ENCODE data around the gene SYT10. TPM values are rescaled to one million over a fixed set of nuclear protein-coding genes. Genes with fewer than 3 reads are reported as not detected.

Gene SYT10
- total RNA-seq (ENCODE audit: unreplicated experiment), result not detected
- long read RNA-seq, result 0 reads

- TF ChIP-seq, protein P1, sequence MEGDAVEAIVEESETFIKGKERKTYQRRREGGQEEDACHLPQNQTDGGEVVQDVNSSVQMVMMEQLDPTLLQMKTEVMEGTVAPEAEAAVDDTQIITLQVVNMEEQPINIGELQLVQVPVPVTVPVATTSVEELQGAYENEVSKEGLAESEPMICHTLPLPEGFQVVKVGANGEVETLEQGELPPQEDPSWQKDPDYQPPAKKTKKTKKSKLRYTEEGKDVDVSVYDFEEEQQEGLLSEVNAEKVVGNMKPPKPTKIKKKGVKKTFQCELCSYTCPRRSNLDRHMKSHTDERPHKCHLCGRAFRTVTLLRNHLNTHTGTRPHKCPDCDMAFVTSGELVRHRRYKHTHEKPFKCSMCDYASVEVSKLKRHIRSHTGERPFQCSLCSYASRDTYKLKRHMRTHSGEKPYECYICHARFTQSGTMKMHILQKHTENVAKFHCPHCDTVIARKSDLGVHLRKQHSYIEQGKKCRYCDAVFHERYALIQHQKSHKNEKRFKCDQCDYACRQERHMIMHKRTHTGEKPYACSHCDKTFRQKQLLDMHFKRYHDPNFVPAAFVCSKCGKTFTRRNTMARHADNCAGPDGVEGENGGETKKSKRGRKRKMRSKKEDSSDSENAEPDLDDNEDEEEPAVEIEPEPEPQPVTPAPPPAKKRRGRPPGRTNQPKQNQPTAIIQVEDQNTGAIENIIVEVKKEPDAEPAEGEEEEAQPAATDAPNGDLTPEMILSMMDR (IDR thresholded peaks at IDR 0.05; ENCODE audit: partially characterized antibody, unreplicated experiment), result no peak
- peaks cover 14% of the 10 kb centered on the region for H3K27me3 Mint-ChIP-seq (ENCODE audit: unreplicated experiment)
These were observed at the start of gene SYT10 for GRCh38 chr12:33439587-33440011. Gene SYT10, minus strand, starts transcription at chr12:33439819. Its CDS starts 297 bp downstream, at chr12:33439522.

DNA sequence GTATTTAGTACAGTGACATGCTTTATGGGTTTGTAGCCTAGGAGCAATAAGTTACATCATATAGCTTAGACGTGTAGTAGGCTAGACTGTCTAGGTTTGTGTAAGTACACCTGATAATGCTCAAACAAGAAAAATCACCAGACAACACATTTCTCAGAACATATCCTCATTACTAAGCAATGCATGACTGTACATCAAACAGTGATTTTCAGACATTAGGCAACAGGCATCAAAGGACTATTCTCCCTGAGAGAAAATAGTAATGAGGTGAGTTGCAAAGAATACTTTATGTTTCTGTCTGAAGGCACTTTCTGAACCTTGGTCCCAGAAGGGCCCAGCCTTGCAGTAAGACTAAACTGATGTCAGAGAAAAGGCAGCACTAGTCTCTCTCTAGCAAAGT is 48.4 kb upstream of the SYT10 start:
- H3K27me3 Mint-ChIP-seq (ENCODE audit: unreplicated experiment), result peaks cover 3% of the 10 kb centered on the region
- no peak overlapping the region for H3K27ac Mint-ChIP-seq (ENCODE audit: unreplicated experiment)
- TF ChIP-seq, protein P1 (IDR thresholded peaks at IDR 0.05; ENCODE audit: partially characterized antibody, unreplicated experiment), result no peak

More at GRCh38 chr12:33439587-33440011, at the start of gene SYT10:
- no peaks in the 10 kb centered on the region for H3K4me1 Mint-ChIP-seq (ENCODE audit: low read depth, unreplicated experiment)
- H3K36me3 Mint-ChIP-seq (ENCODE audit: unreplicated experiment), result no peaks in the 10 kb centered on the region
- peak; percentile 63 for DNase-seq
- peaks cover 7% of the 10 kb centered on the region for H3K9me3 Mint-ChIP-seq (ENCODE audit: unreplicated experiment)
- no peak within 1 kb of the TSS for H3K27ac Mint-ChIP-seq (ENCODE audit: unreplicated experiment)
- peak within 1 kb of the TSS; percentile 95 for H3K4me3 Mint-ChIP-seq (ENCODE audit: unreplicated experiment)

GRCh38 chr12:33486058-33486457 is 46.4 kb upstream of the SYT10 start:
- Mint-ChIP-seq H3K9me3 (ENCODE audit: unreplicated experiment) (no peaks in the 10 kb centered on the region), H3K4me3 (ENCODE audit: unreplicated experiment) (no peak overlapping the region), H3K4me1 (ENCODE audit: low read depth, unreplicated experiment) (no peaks in the 10 kb centered on the region), H3K36me3 (ENCODE audit: unreplicated experiment) (no peaks in the 10 kb centered on the region), H3K27ac (ENCODE audit: unreplicated experiment) (no peak overlapping the region), H3K27me3 (ENCODE audit: unreplicated experiment) (no peaks in the 10 kb centered on the region)
- TF ChIP-seq, protein P1 (IDR thresholded peaks at IDR 0.05; ENCODE audit: partially characterized antibody, unreplicated experiment), result no peak
- DNase-seq, result no peak

More for the DNA sequence above, 48.4 kb upstream of the SYT10 start:
- no peaks in the 10 kb centered on the region for H3K36me3 Mint-ChIP-seq (ENCODE audit: unreplicated experiment)
- no peak for DNase-seq
- no peaks in the 10 kb centered on the region for H3K9me3 Mint-ChIP-seq (ENCODE audit: unreplicated experiment)
- no peaks in the 10 kb centered on the region for H3K4me1 Mint-ChIP-seq (ENCODE audit: low read depth, unreplicated experiment)
- no peak overlapping the region for H3K4me3 Mint-ChIP-seq (ENCODE audit: unreplicated experiment)

- H3K27ac Mint-ChIP-seq (ENCODE audit: unreplicated experiment), result no peak overlapping the region
- H3K27me3 Mint-ChIP-seq (ENCODE audit: unreplicated experiment), result no peaks in the 10 kb centered on the region
- H3K9me3 Mint-ChIP-seq (ENCODE audit: unreplicated experiment), result no peaks in the 10 kb centered on the region
- TF ChIP-seq, protein P1 (IDR thresholded peaks at IDR 0.05; ENCODE audit: partially characterized antibody, unreplicated experiment), result no peak
- DNase-seq, result no peak
- H3K4me3 Mint-ChIP-seq (ENCODE audit: unreplicated experiment), result no peak overlapping the region
- H3K4me1 Mint-ChIP-seq (ENCODE audit: low read depth, unreplicated experiment), result no peaks in the 10 kb centered on the region
- no peaks in the 10 kb centered on the region for H3K36me3 Mint-ChIP-seq (ENCODE audit: unreplicated experiment)
These were observed 44.5 kb upstream of the SYT10 start for GRCh38 chr12:33484161-33484560.

DNA sequence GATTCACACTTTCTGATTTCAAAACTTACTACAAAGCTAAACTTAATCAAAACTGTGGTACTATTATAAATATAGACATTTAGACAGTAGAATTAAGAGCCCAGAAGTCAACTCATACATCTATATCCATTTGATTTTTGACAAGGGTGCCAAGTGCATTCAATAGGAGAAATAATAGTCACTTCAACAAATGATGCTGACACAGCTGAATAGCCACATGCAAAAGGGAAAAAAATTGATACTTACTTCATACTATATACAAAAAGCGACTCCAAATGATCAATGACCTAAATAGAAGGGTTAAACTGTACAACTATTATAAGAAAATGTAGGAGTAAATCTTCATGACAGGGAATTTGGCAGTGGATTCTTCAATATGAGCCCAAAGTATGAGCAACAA is 40.7 kb upstream of the SYT10 start:
- no peaks in the 10 kb centered on the region for H3K27me3 Mint-ChIP-seq (ENCODE audit: unreplicated experiment)
- TF ChIP-seq, protein P1 (IDR thresholded peaks at IDR 0.05; ENCODE audit: partially characterized antibody, unreplicated experiment), result no peak
- no peak overlapping the region for H3K27ac Mint-ChIP-seq (ENCODE audit: unreplicated experiment)
- H3K4me3 Mint-ChIP-seq (ENCODE audit: unreplicated experiment), result no peak overlapping the region
- no peaks in the 10 kb centered on the region for H3K36me3 Mint-ChIP-seq (ENCODE audit: unreplicated experiment)
- DNase-seq, result no peak
- H3K4me1 Mint-ChIP-seq (ENCODE audit: low read depth, unreplicated experiment), result no peaks in the 10 kb centered on the region
- H3K9me3 Mint-ChIP-seq (ENCODE audit: unreplicated experiment), result no peaks in the 10 kb centered on the region
